Measurements from ENCODE around the gene REV3L.

GRCh38 chr6:111430605-111431376 is 52.2 kb downstream of the REV3L start:
- TF ChIP-seq GATA3 (IDR thresholded peaks at IDR 0.05; ENCODE audit: low read depth, low read length) = no peak
- no peak for TF ChIP-seq GATA2 (IDR thresholded peaks at IDR 0.05; ENCODE audit: low read depth, low read length)

All from SH-SY5Y (cell line).